Endothelial cell of umbilical vein (primary cell): ENCODE data around the gene DNAH3. TPM values are rescaled to one million over a fixed set of nuclear protein-coding genes. Genes with fewer than 3 reads are reported as not detected.

Experiments used
- BruUV-seq: library from RNA; stranded (reverse); fragments of 400-500 nt; replicated peaks from 2 replicates; lab custom pipeline; 2021; lab: Mats Ljungman, UMichigan
- CTCF ChIA-PET: fragments of 300-600, 350-600 bp; sonication (Branson Sonifier 250); formaldehyde crosslinking; loops from one replicate; lab custom pipeline; 2021; ENCODE audit warnings: antibody characterized with exemption, inconsistent platforms; lab: Charles Lee
- POLR2A ChIA-PET: fragments of 300-600, 350-600 bp; sonication (Branson Sonifier 250); formaldehyde crosslinking; loops from one replicate; lab custom pipeline; 2021; ENCODE audit warnings: antibody characterized with exemption, inconsistent platforms; lab: Charles Lee
- DNase-seq: peaks from one replicate; pipeline ENCODE4 v3.0.0-alpha.2; 2011; ENCODE audit warnings: low read depth, low spot score
- FAIRE-seq: peaks from 2 replicates; lab custom pipeline; 2011; peaks lifted over from hg19 to GRCh38; lab: Jason Lieb, UNC
- H2AFZ ChIP-seq: 2 replicates; pipeline ENCODE4 v1.6.0; 2012; ENCODE audit warnings: low read depth, low read length, control low read depth, inconsistent platforms
- H3K27ac ChIP-seq: 2 replicates; pipeline ENCODE4 v1.5.1; 2011; ENCODE audit warnings: low read depth, mild to moderate bottlenecking, control low read depth, low read length, moderate library complexity; ENCODE audit not compliant: insufficient read depth
- H3K27me3 ChIP-seq, 2 experiments: 2 replicates each; pipeline versions ENCODE4 v1.6.0 to v1.6.1; 2011; ENCODE audit warnings: low read length in 2 of 2, mixed read lengths in 1 of 2; ENCODE audit not compliant: control insufficient read depth in 2 of 2, insufficient read depth in 2 of 2
- H3K36me3 ChIP-seq, 2 experiments: 2 replicates in 1 of 2; 3 replicates in 1 of 2; pipeline ENCODE4 v1.5.1; 2011; ENCODE audit warnings: low read length in 2 of 2, mild to moderate bottlenecking in 1 of 2, moderate library complexity in 1 of 2; ENCODE audit not compliant: control insufficient read depth in 2 of 2, insufficient read depth in 2 of 2; ENCODE audit errors: extremely low read depth in 1 of 2
- H3K4me1 ChIP-seq: 3 replicates; pipeline ENCODE4 v1.5.1; 2011; ENCODE audit warnings: mild to moderate bottlenecking, low read length; ENCODE audit not compliant: control insufficient read depth, insufficient read depth; ENCODE audit errors: extremely low read depth
- H3K4me2 ChIP-seq: 2 replicates; pipeline ENCODE4 v1.6.1; 2011; ENCODE audit warnings: low read length, control low read depth, mixed read lengths; ENCODE audit not compliant: insufficient read depth
- H3K4me3 ChIP-seq, 3 experiments: fragments of 200-600 bp in 1 of 3; sonication (generic), shearing (Covaris generic) in 1 of 3; replicated peaks in 1 of 3; 2 replicates each; pipeline ENCODE4 v1.5.1; 2011 to 2016; ENCODE audit warnings: control low read depth in 3 of 3, low read length in 3 of 3, mild to moderate bottlenecking in 2 of 3, inconsistent platforms in 1 of 3, low read depth in 1 of 3, moderate library complexity in 1 of 3; ENCODE audit not compliant: insufficient read depth in 1 of 3
- H3K79me2 ChIP-seq: 2 replicates; pipeline ENCODE4 v1.6.0; 2012; ENCODE audit warnings: low read length, inconsistent platforms; ENCODE audit not compliant: control insufficient read depth, insufficient read depth
- H3K9ac ChIP-seq: replicated peaks from 2 replicates; pipeline ENCODE3; 2011; ENCODE audit warnings: low read length, control low read depth; ENCODE audit not compliant: insufficient read depth; ENCODE audit errors: extremely low read depth
- H3K9me1 ChIP-seq: replicated peaks from 3 replicates; pipeline ENCODE4 v1.6.0; 2011; ENCODE audit warnings: mild to moderate bottlenecking, low read length; ENCODE audit not compliant: control insufficient read depth, insufficient read depth; ENCODE audit errors: extremely low read depth
- H3K9me3 ChIP-seq: replicated peaks from 2 replicates; pipeline ENCODE4 v1.5.1; 2012; ENCODE audit warnings: low read length, inconsistent platforms; ENCODE audit not compliant: control insufficient read depth, insufficient read depth
- H4K20me1 ChIP-seq: replicated peaks from 2 replicates; pipeline ENCODE3; 2011; ENCODE audit warnings: mild to moderate bottlenecking, low read length; ENCODE audit not compliant: control insufficient read depth, insufficient read depth; ENCODE audit errors: extremely low read depth
- CTCF ChIP-seq, 2 donors: IDR thresholded peaks; 1 replicate in 1 of 2; 2 replicates in 1 of 2; pipeline ENCODE4 v1.5.1; 2011; ENCODE audit warnings: low read length in 2 of 2, mild to moderate bottlenecking in 2 of 2, moderate library complexity in 2 of 2, control low read depth in 1 of 2, inconsistent platforms in 1 of 2, low read depth in 1 of 2; ENCODE audit not compliant: insufficient read depth in 1 of 2; ENCODE audit errors: extremely low read depth in 1 of 2
- EZH2 ChIP-seq: IDR thresholded peaks from 2 replicates; pipeline ENCODE4 v1.6.1; 2012; ENCODE audit warnings: borderline replicate concordance, low read depth, mild to moderate bottlenecking, moderate library complexity, low read length, inconsistent platforms; ENCODE audit not compliant: severe bottlenecking
- FOS ChIP-seq: IDR thresholded peaks from 2 replicates; pipeline ENCODE4 v1.6.1; 2011; ENCODE audit warnings: mild to moderate bottlenecking, low read length, moderate library complexity, borderline replicate concordance; ENCODE audit not compliant: insufficient read depth
- GATA2 ChIP-seq: IDR thresholded peaks from 2 replicates; pipeline ENCODE4 v1.7.0; 2011; ENCODE audit warnings: low read depth, mild to moderate bottlenecking, moderate library complexity, mixed read lengths, low read length; ENCODE audit not compliant: insufficient read length, insufficient read depth
- JUN ChIP-seq: IDR thresholded peaks from 2 replicates; pipeline ENCODE4 v1.6.1; 2011; ENCODE audit warnings: borderline replicate concordance, low read depth; ENCODE audit not compliant: insufficient read length, insufficient read depth
- MAX ChIP-seq: IDR thresholded peaks from 2 replicates; pipeline ENCODE4 v1.6.1; 2011; ENCODE audit not compliant: insufficient read depth, insufficient read length
- MYC ChIP-seq: IDR thresholded peaks from one replicate; pipeline ENCODE4 v1.6.1; 2011; ENCODE audit warnings: mild to moderate bottlenecking, low read depth, low read length
- POLR2A ChIP-seq: IDR thresholded peaks from 2 replicates; pipeline ENCODE4 v1.6.1; 2012; ENCODE audit warnings: low read depth, mild to moderate bottlenecking, control low read depth, low read length
- POLR2AphosphoS5 ChIP-seq: IDR thresholded peaks from 2 replicates; pipeline ENCODE4 v1.6.1; 2012; ENCODE audit warnings: low read depth, mild to moderate bottlenecking, control low read depth, low read length, moderate library complexity; ENCODE audit not compliant: insufficient read depth
- dilution Hi-C: fragments of 300-500 bp; cut with MboI; formaldehyde crosslinking; loops from one replicate; pipeline ENCODE4 v1.15.0; 2019; ENCODE audit warnings: low sequenced_read_pairs; ENCODE audit not compliant: extremely low pct_ligation_motif_present
- intact Hi-C: fragments of 100-400 bp; cut with micrococcal nuclease; formaldehyde crosslinking; loops from one replicate; pipeline ENCODE4 v1.10.0; 2022
- polyA plus RNA-seq, 4 experiments: library from polyadenylated mRNA; depleted of rRNA in 3 of 4; stranded (reverse) in 3 of 4; unstranded in 1 of 4; fragments of >200 nt; gene quantifications; 2 replicates each; pipeline versions ENCODE4 v1.2.1 to v1.2.3, GENCODE V29; 2011 to 2012; ENCODE audit warnings: missing spikeins in 1 of 4
- total RNA-seq: library from RNA; stranded (reverse); gene quantifications from 2 replicates; pipeline ENCODE4 v1.2.3, GENCODE V29; 2021

Gene DNAH3
- total and polyA plus RNA-seq, 2 donors (not counting 3 experiments of a cell fraction or from before 2014, with no cell fraction given) = not detected

- peaks cover 0 to 3% of the 10 kb centered on the region in 2 experiments for H3K27me3 ChIP-seq
- BruUV-seq = no TSS peak
- no peak for DNase-seq
- intact Hi-C loops = no loop called here
- H3K4me1 ChIP-seq = no peaks in the 10 kb centered on the region
- POLR2A ChIA-PET = no interaction called here
- H3K9me1 ChIP-seq = no peaks in the 10 kb centered on the region
- H4K20me1 ChIP-seq = no peaks in the 10 kb centered on the region
- no peaks in the 10 kb centered on the region for H3K9me3 ChIP-seq
- no peak overlapping the region for H3K4me2 ChIP-seq
- H3K27ac ChIP-seq = no peak overlapping the region
- dilution Hi-C loops = no loop called here
- FAIRE-seq = no peak
- no peak overlapping the region for H3K9ac ChIP-seq
- no peaks in the 10 kb centered on the region for H3K36me3 ChIP-seq
- H3K4me3 ChIP-seq = no peak overlapping the region
- CTCF ChIA-PET = no interaction called here
- no peaks in the 10 kb centered on the region for H3K79me2 ChIP-seq
- TF ChIP-seq JUN (no peak), POLR2AphosphoS5 (no peak), CTCF (IDR thresholded peaks at IDR 0.05; ENCODE audit: extremely low read depth in 1 of 2, insufficient read depth in 1 of 2, low read depth in 1 of 2, low read length in 2 of 2) (no peak), MYC (no peak), MAX (no peak), POLR2A (no peak), EZH2 (no peak), FOS (no peak), GATA2 (no peak)
- H2AFZ ChIP-seq = no peak overlapping the region
Measured at GRCh38 chr16:21069986-21070385, 80.7 kb downstream of the DNAH3 start.
